IPS DF 19.7 (cell line): ENCODE results near the gene CSMD2.
"Not testable (repeated sequence)": the region's sequence is repeated elsewhere in the genome, so short reads cannot be mapped to it uniquely, and the experiment has no call there.

ENCODE experiments used
- DNase-seq: peaks from one replicate; pipeline ENCODE4 v3.0.0-alpha.2; 2013; ENCODE audit warnings: low read depth, low spot score

Gene CSMD2

GRCh38 chr1:34054920-34055319 is 110.1 kb downstream of the CSMD2 start:
- no peak for DNase-seq

GRCh38 chr1:34053660-34054059 is 111.4 kb downstream of the CSMD2 start:
- DNase-seq, result no peak

GRCh38 chr1:34052565-34052964 is 112.5 kb downstream of the CSMD2 start:
- no peak for DNase-seq

DNA sequence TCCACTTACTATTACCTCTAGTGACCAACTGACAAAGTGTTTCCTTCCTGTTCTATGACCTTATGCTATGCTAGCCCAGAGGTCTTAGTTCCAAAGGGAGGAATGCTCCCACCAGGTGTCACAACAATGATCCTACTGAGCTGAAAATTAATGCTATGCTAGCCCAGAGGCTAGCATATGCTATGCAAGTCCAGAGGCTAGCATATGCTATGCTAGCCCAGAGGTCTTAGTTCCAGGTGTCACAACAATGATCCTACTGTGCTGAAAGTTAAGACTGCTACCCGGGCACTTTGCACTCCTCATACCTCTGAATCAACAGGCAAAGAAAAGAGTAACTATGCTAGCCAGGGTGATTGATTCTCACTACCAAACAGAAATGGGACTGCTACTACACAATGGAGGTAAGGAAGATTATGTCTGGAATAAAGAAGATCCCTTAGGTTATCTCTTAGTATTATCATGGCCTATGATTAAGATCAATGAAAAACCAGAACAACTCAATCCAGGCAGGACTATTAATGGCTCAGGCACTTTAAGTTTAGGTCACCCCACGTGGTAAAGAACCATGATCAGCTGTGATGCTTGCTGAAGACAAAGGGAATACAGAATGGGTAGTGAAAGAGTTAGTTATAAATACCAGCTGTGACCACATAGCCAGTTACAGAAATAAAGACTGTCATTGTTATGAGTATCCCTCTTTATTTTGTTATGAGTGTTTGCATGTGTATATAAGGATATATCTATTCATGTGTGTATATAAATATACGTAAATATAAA is 114.1 kb downstream of the CSMD2 start:
- DNase-seq, result no peak

DNA sequence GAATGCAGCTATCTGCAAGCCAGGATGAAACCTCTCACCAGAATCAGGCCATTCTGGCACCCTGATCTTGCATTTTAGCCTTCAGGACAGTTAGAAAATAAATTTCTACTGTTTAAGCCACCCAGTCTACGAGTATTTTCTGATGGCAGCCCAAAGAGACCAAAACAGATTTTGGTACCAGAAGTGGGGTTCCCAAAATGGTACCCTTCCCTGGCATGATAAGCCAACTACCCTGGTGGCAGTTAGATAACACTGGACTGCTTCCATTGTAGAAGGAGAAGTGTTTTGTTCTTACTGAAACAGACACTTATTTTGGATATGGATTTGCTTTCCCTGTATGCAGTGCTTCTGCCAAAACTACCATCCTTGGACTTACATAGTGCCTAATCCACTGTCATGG is 115.0 kb downstream of the CSMD2 start:
- DNase-seq, result no peak

DNA sequence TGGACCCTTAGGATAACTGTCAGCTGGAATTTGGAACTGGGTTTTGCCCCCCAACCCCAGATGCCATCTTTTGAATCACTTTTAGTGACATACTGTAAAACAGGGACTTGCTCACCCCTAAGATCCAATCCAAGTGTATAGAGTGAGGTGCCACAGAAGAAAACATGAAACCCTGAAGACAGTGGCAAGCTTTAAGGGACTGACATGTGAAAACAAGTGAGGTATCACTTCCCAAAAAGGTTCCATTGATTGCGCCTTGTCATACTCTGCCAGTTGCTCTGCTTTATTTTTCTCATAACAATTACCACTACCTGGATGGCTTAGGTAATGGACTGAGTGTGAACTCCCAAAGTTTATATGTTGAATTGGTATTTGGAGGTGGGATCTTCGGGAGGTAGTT is 115.6 kb downstream of the CSMD2 start:
- no peak for DNase-seq

GRCh38 chr1:34037856-34038255 is 127.2 kb downstream of the CSMD2 start:
- DNase-seq, result no peak

GRCh38 chr1:34037109-34037508 is 127.9 kb downstream of the CSMD2 start:
- DNase-seq, result no peak

DNA sequence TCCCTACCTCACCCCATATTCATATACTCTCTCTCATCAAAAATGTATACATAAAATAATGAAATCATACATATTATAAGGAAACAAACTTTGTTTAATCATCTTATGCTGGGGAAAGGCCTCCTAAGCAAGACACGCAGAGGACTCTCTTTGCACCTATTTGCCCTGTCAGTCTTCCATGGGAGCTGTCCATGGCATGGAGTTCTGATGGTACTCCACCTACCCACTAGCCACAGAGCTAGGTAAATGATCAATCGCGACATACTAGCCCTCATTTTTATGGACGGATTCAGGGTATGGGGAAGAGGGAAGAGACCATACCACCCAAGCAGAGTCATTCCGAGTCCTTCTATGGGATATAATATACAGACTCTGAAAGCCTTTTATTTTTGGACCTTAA is 131.0 kb downstream of the CSMD2 start:
- no peak for DNase-seq

DNA sequence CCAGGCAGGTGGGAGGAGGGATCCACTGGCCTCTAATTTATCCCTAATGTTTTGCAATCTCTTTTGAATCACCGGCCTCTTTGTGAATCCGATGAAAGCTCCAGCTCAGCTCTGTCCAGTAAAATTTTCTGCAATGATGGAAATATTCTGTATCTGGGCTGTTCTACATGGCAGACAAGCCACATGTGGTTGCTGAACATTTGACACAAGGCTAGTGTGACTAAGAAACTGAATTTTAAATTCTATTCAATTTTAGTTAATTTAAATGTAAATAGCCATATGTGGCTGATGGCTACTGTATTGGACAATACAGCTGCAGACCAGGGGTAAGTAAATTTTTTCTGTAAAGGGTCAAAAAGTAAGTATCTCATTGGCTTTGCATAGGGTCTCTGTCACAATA is 135.1 kb downstream of the CSMD2 start:
- DNase-seq, result no peak

DNA sequence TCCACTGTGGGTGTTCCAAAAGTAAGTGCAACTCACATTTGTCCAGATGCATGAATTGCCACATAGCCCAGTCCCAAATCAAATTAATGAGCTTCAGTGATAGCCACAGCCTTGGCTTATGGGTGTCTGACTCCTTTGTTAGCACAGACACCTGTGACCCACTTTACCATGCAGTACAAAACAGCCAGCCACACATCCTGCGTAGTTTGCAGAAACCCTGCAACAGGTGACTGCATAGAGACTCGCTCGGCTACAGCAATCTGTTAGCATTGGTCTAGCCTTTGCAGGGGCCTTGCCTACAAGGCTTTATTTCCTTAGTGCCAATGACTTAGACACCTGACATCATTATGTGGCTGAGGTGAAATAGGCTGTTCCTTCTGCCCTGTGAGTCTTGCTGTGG is 135.5 kb downstream of the CSMD2 start:
- no peak for DNase-seq

DNA sequence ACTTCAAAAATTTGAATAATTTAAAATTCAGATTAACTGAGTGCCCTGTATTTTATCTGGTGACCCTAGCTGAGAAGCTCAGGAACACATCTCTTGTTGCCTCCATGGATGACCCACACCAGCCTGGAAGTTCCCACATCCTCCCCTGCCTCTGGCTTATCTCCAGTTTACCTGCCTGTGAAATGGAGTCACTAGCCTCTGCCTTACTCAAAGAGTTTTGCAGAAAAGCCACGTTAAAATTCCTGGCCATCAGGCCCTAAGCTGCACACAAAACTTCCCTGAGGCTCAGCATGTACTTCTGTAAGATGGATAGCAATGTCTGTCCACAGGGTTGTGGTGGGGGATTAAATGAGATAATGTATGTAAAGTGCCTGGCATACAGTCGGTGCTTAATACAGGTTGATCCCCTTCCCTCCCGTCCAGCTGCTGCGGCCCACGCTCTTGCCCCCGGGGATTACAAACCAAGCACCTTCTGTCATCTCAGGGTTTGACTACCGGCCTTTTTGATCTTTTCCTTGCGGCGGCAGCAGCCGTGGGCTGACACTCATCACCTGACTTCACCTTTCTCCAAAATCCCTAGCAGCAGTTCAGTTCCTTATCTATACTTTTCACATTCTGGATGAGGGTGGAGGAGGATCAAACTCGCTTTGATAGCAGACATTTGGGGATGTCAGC is 136.5 kb downstream of the CSMD2 start:
- DNase-seq, result no peak

- no peak for DNase-seq
Measured at GRCh38 chr1:34025675-34026074, 139.4 kb downstream of the CSMD2 start.

GRCh38 chr1:34024485-34024884 is 140.5 kb downstream of the CSMD2 start:
- DNase-seq, result no peak

DNA sequence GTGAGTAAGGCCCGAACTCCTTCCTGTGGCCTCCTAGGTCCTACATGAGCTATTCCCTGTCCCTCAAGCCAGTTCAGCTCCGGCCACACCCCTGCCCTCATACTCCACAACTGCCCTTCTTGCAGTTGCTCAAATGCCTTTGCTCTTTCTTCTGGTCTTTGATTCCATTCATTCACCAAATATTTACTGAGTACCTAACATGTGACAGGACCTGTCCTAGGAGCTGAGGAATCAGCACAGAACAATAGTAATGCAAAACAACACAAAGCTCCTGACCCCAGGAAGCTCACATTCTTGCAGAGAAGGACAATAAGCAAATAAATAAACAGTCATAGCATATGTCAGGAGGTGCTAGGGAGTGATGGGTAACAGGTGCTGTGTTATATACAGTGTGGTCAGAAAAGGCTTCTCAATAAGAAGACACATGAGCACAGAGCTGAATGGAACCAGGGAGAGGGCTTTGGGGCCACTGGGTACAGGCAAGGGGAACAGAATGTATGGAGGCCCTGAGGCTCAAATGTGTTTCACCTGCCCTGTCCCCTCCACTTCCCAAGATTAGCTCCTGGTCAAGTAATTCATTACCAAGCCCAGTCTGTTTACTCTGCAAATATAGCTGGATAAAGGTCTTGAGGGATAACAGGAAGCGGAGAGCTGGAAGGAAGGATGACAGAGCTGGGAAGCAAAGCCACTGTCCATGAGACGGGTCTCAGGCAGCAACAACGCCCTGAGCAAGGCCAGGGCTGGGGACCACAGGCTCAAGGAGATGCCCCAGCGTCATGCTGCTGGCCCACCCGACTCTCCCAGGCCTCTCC is 145.1 kb downstream of the CSMD2 start:
- DNase-seq, result no peak

DNA sequence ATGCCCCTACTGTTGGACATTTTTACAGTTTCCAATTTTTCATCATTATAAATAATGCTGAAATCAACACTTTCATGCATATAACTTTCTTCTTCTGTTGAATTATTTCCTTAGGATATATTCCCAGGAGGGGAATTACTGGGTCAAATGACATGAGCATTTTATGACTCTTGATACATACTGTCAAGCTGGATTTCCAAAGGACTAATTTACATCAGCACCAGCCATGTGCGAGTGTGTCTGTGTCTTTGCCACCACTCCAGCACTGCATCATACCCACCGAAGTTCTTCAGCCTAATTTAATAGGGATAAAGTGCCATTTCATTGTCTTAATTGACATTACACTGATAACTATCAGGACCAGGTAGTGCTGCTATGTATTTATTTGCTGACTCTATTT is 146.7 kb downstream of the CSMD2 start:
- no peak for DNase-seq

- DNase-seq, result not testable (repeated sequence)
Measured at GRCh38 chr1:34016281-34016680, 148.7 kb downstream of the CSMD2 start.

DNA sequence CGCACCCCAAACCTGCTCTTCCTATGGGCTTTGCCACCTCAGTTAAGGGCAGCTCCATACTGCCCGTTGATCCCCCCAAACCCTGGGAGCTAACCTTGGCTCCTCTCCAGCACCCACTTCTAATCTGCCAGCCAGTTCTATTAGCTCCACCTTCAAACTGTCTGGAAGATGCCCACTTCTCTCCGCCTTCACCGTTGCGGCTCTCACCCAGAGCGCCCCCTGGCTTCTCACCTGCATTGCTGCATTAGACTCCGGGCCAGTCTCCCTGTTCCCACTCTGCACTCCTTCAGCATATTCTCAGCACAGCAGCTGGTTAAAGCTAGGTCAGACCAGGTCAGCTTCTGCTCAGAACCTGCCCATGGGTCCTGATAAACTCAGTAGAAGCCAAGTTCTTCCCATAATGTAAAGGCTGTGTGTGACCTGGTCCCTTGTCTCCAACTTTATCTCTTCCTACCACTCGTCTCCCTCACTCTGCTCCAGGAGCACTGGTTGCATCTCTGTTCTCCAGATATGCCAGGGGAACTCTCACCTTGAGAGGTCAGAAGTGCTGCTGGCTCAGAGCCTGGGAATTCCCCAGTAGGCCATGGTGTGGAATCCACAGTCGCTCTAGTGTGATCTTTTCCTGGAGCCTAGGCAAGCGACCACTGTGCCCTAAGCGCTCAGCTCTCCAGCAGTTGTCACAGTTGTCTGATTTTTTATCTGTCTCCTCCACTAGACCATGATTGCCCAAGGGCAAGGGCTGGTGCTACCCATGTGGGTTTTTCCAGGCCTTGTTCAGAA is 150.9 kb downstream of the CSMD2 start:
- DNase-seq, result no peak

DNA sequence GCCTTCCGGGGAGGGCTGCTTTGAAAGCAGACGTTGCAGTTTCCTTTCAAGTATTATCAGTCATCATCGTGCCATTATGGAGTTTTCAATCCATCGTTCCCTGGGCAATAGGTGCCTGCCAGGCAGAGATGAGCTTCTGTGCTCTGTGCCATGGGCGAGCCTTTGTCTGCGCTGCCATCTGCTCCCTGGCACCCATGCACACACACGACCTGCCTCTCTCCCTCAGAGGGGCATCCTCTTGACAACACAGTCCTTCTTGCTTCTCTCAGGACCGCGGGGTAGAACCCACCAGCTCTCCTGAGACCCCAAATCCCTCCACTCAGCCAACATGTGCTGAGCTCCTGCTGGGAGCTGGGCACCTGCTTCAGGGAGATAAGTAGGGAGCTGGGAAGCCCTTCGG is 151.9 kb downstream of the CSMD2 start:
- no peak for DNase-seq

- no peak for DNase-seq
Measured at GRCh38 chr1:34009340-34009985, 155.6 kb downstream of the CSMD2 start.

DNA sequence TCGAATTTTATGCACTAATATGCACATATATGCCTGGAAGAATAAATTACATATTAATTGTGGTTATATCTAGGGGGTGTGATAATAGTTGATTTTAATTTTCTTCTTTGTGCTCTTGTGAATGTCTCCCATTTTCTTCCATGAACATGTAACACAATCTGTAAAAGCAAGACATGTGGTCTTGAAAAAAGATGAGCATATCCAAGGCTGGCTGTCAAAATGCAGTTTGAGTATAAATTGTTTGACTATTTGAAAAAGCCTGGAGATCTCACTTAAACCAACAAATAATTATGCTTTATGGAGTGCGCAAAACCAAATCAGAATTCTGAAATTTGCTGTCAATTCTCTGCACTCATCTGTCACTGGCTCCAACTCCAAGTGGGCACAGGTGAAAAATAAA is 157.3 kb downstream of the CSMD2 start:
- DNase-seq, result no peak
